ENCODE results near the gene SERPIND1.

GRCh38 chr22:20815477-20816050, 41.7 kb downstream of the SERPIND1 start:
- no peak for TF ChIP-seq POLR2A (IDR thresholded peaks at IDR 0.05)
- TF ChIP-seq POLR2AphosphoS5 (IDR thresholded peaks at IDR 0.05): no peak

Measured in upper lobe of left lung (tissue), 4 donors.